ENCODE data around the gene MAOB. TPM values are rescaled to one million over a fixed set of nuclear protein-coding genes. Genes with fewer than 3 reads are reported as not detected.
A peak's percentile ranks its signal among the peaks of the same experiment; 100 is the strongest.

Gene MAOB
- total and polyA plus RNA-seq, 11 donors = 30.3 to 163 (median 91.5) TPM

GRCh38 chrX:43836435-43837184 lies 45.6 kb downstream of the MAOB start:
- peaks cover 0 to 9% (median 0%) of the 10 kb centered on the region in 12 donors for H3K4me1 ChIP-seq
- H3K4me3 ChIP-seq = no peak overlapping the region
- H3K27ac ChIP-seq = no peak overlapping the region
- WGBS, 4 donors = 13 to 37% (median 22%) methylated on average over 3 of the region's 3 CpGs
- intact Hi-C loops (cut with DNase I) = loop anchor here (1.0 to 10.0 kb wide), 6 partner anchors 48 to 106 kb away; partner anchors contain the start of gene MAOB (in 1 of the 10)
- H3K36me3 ChIP-seq = peaks cover 0 to 8% (median 0%) of the 10 kb centered on the region in 9 donors
- DNase-seq (no peak), ATAC-seq (no peak)
- TF ChIP-seq CTCF (IDR thresholded peaks at IDR 0.05) (peak; percentile 44 to 77 (median 65)), POLR2A (IDR thresholded peaks at IDR 0.05) (no peak)
- peaks cover 0 to 3% (median 0%) of the 10 kb centered on the region in 12 donors for H3K9me3 ChIP-seq
- H3K27me3 ChIP-seq = peaks cover 0 to 47% (median 0%) of the 10 kb centered on the region in 9 donors

GRCh38 chrX:43835559-43835958 lies 46.7 kb downstream of the MAOB start:
- no peak overlapping the region for H3K27ac ChIP-seq
- WGBS, 4 donors = 52 to 97% (median 78%) methylated on average over 1 of the region's 1 CpG
- H3K27me3 ChIP-seq = peaks cover 0 to 47% (median 0%) of the 10 kb centered on the region in 9 donors
- no peak for DNase-seq
- no peaks in the 10 kb centered on the region for H3K9me3 ChIP-seq
- ATAC-seq = no peak
- no peak overlapping the region for H3K4me3 ChIP-seq
- intact Hi-C loops (cut with DNase I) = loop anchor here in 4 of 10 donors (5.0 to 10.0 kb wide), 3 partner anchors 49 to 107 kb away; partner anchors contain the start of gene MAOB (in 1 of the 4)
- peaks cover 0 to 8% (median 0%) of the 10 kb centered on the region in 9 donors for H3K36me3 ChIP-seq
- TF ChIP-seq CTCF (IDR thresholded peaks at IDR 0.05) (no peak), POLR2A (IDR thresholded peaks at IDR 0.05) (no peak)
- H3K4me1 ChIP-seq = peaks cover 0 to 9% (median 0%) of the 10 kb centered on the region in 12 donors

- intact Hi-C loops (cut with DNase I) = no loop called here
- TF ChIP-seq POLR2A (IDR thresholded peaks at IDR 0.05) (no peak), CTCF (IDR thresholded peaks at IDR 0.05) (no peak)
- ATAC-seq (no peak), DNase-seq (no peak)
- Histone ChIP-seq H3K27me3 (peaks cover 0 to 22% (median 0%) of the 10 kb centered on the region in 9 donors), H3K9me3 (no peaks in the 10 kb centered on the region), H3K36me3 (no peaks in the 10 kb centered on the region), H3K27ac (no peak overlapping the region), H3K4me3 (no peak overlapping the region), H3K4me1 (no peaks in the 10 kb centered on the region)
These were observed 54.5 kb downstream of the MAOB start for GRCh38 chrX:43827791-43828190.

- no peak for DNase-seq
- no peaks in the 10 kb centered on the region for H3K9me3 ChIP-seq
- H3K27me3 ChIP-seq = peaks cover 0 to 21% (median 0%) of the 10 kb centered on the region in 9 donors
- H3K27ac ChIP-seq = peak overlapping the region in 1 of 12 donors; percentile 29
- intact Hi-C loops (cut with DNase I) = no loop called here
- 40 to 77% (median 58%) methylated on average over 1 of the region's 1 CpG for WGBS, 4 donors
- H3K4me3 ChIP-seq = no peak overlapping the region
- no peak for ATAC-seq
- TF ChIP-seq CTCF (IDR thresholded peaks at IDR 0.05) (no peak), POLR2A (IDR thresholded peaks at IDR 0.05) (no peak)
- no peaks in the 10 kb centered on the region for H3K36me3 ChIP-seq
- H3K4me1 ChIP-seq = no peaks in the 10 kb centered on the region
These were observed 60.2 kb downstream of the MAOB start for GRCh38 chrX:43822014-43822413.

Measured in heart left ventricle (tissue), 16 donors.